Ishikawa (cell line): ENCODE data around the gene PHF19.

ENCODE experiments used
- CEBPB ChIP-seq: IDR thresholded peaks from 2 replicates; pipeline ENCODE4 v1.6.1; 2012
- CREB1 ChIP-seq: IDR thresholded peaks from 2 replicates; pipeline ENCODE4 v1.6.1; 2012; ENCODE audit warnings: low read depth
- EGR1 ChIP-seq: IDR thresholded peaks from 2 replicates; pipeline ENCODE4 v1.6.1; 2012
- EP300 ChIP-seq: IDR thresholded peaks from 2 replicates; pipeline ENCODE4 v1.6.1; 2012; ENCODE audit warnings: borderline replicate concordance
- FOXM1 ChIP-seq: IDR thresholded peaks from 2 replicates; pipeline ENCODE4 v1.6.1; 2012; ENCODE audit warnings: low read depth, borderline replicate concordance
- MAX ChIP-seq: IDR thresholded peaks from 2 replicates; pipeline ENCODE4 v1.6.1; 2012
- NFIC ChIP-seq: IDR thresholded peaks from 2 replicates; pipeline ENCODE4 v1.6.1; 2012
- RAD21 ChIP-seq: IDR thresholded peaks from 2 replicates; pipeline ENCODE4 v1.6.1; 2012; ENCODE audit warnings: low read depth
- REST ChIP-seq: IDR thresholded peaks from 2 replicates; pipeline ENCODE4 v1.6.1; 2012; ENCODE audit warnings: low read depth, mild to moderate bottlenecking
- TAF1 ChIP-seq: IDR thresholded peaks from 2 replicates; pipeline ENCODE4 v1.6.1; 2012; ENCODE audit warnings: low read depth, mild to moderate bottlenecking
- TCF12 ChIP-seq: IDR thresholded peaks from 2 replicates; pipeline ENCODE4 v1.6.1; 2012; ENCODE audit warnings: low read depth
- TEAD4 ChIP-seq: IDR thresholded peaks from 2 replicates; pipeline ENCODE4 v1.6.1; 2012
- YY1 ChIP-seq: IDR thresholded peaks from 2 replicates; pipeline ENCODE4 v1.6.1; 2012; ENCODE audit warnings: low read depth
- ZBTB7A ChIP-seq: IDR thresholded peaks from 2 replicates; pipeline ENCODE4 v1.6.1; 2012; ENCODE audit warnings: low read depth
- TF ChIP-seq, protein P1 (sequence below): IDR thresholded peaks from 2 replicates; pipeline ENCODE4 v1.6.1; 2012

Gene PHF19

DNA sequence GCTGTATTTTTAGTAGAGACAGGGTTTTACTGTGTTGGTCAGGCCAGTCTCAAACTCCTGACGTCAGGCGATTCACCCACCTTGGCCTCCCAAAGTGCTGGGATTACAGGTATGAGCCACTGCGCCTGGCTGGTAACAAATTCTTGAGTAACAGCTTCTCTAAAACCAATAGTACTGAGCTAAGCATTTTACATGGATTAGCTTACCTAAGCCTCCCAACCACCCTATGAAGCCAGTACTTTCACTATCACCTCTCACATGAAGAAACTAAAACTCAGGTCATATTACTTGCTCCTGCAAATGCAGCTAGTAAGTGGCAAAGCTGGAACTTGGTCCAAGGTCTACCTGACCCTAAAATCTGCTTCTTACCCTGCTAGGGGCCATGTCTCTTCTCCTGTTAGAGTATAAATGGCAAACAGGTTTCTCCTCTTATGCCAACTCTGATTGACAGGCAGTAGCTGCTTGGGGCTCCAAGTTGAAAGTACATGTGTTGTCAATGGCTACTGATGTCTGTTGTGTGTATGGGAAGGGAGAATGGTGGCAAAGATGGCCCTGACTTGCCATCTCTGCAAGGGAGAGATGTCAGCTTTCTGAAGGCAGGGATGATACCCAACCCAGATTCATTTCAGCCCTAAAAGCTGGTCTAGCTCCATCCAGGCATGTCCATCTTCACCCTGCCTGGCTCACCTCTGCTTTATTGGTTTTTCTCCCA, 4.0 kb downstream of the PHF19 start:
- TF ChIP-seq NFIC (no peak), CEBPB (no peak), RAD21 (no peak), FOXM1 (no peak), TCF12 (no peak), ZBTB7A (no peak), REST (no peak), MAX (no peak), EGR1 (no peak), TEAD4 (no peak), EP300 (no peak), CREB1 (no peak)
- TF ChIP-seq, protein P1, sequence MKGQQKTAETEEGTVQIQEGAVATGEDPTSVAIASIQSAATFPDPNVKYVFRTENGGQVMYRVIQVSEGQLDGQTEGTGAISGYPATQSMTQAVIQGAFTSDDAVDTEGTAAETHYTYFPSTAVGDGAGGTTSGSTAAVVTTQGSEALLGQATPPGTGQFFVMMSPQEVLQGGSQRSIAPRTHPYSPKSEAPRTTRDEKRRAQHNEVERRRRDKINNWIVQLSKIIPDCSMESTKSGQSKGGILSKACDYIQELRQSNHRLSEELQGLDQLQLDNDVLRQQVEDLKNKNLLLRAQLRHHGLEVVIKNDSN = no peak

DNA sequence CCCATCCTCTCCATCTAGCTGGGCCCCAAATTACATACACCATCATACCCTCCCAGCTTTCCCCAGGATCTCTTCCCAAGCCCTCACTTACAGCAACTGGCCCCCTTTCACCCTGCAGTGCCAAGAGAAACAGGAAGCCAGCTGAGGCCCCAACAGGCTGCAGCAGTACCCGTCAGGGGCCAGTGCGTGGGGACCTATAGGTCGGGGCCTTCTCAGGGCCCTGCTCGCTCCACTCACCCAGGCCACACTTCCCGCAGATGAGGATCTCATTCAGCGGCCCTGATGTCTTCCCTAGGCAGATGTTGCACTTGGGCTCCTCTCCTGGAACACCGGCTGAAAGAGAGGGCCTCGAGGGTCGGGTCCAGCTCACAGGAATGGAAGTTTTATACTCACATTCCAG, 6.8 kb downstream of the PHF19 start:
- TF ChIP-seq RAD21 (no peak), NFIC (no peak), CEBPB (no peak), TAF1 (no peak), YY1 (no peak), CREB1 (no peak), ZBTB7A (no peak), EGR1 (no peak), MAX (no peak), TEAD4 (no peak), TCF12 (no peak)
- TF ChIP-seq, protein P1 = no peak

DNA sequence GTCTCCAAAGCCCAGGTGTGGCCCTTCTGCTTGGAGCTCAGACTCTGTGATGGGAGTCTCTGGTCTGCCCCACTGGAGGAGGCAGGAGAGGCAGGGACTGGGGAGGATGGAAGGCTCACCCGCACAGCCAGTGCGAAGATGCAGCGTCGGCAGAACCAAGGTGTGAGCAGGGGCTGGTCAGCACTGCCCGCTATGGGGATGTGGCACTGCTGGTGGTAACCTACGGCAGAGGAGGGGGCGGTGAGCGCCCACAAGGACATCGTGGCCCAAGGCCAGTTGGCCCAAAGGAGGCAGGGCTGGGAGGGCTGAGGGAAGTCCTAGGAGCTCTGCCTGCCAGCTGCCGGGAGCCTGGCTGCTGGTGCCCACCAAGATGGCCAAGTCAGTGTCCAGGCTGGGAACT, 7.3 kb downstream of the PHF19 start:
- TF ChIP-seq, protein P1 = no peak
- TF ChIP-seq EGR1 (no peak), CREB1 (no peak), RAD21 (no peak), REST (no peak), CEBPB (no peak), FOXM1 (no peak), EP300 (no peak)

GRCh38 chr9:120869360-120869687, 7.7 kb downstream of the PHF19 start:
- no peak for TF ChIP-seq YY1
- no peak for TF ChIP-seq RAD21
- no peak for TF ChIP-seq CREB1
- no peak for TF ChIP-seq ZBTB7A
- no peak; the same call in 1 of the 2 replicates for TF ChIP-seq TCF12
- no peak for TF ChIP-seq TEAD4
- no peak for TF ChIP-seq EGR1
- TF ChIP-seq, protein P1 = no peak
- no peak for TF ChIP-seq NFIC
- TF ChIP-seq CEBPB = no peak
- TF ChIP-seq REST = no peak
- no peak for TF ChIP-seq EP300
- TF ChIP-seq MAX = no peak
- no peak for TF ChIP-seq FOXM1
- TF ChIP-seq TAF1 = no peak
